GM12892 (cell line): Measurements from ENCODE around the gene PDE8B.

ENCODE experiments used
- POLR2A ChIP-seq: IDR thresholded peaks from 2 replicates; pipeline ENCODE4 v1.6.1; 2011; ENCODE audit warnings: low read depth, low read length, control low read depth
- POLR2AphosphoS5 ChIP-seq: IDR thresholded peaks from 2 replicates; pipeline ENCODE4 v1.6.1; 2011; ENCODE audit warnings: low read depth, low read length, control low read depth
- TAF1 ChIP-seq: IDR thresholded peaks from 2 replicates; pipeline ENCODE4 v1.6.1; 2011; ENCODE audit warnings: low read depth, mild to moderate bottlenecking, control low read depth, low read length, borderline replicate concordance

DNA sequence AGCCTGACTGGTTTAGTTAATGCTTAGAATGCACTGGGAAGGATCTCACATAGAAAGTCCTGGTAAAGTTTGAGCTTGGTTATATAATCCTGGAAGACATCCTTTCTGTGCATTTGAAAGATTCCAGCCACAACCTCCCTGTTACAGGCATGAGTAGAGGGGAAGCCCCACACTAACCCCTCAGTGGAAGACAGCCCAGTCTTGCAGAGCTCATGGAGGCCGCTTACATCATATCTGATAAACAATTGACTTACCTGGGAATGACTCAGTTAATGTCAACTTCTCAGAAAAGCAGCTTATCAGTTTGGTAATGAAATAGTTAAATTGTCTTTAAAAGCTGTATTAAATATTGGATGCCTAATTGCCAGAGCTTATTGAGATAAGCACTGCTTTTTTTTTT lies 28.1 kb upstream of the PDE8B start:
- TF ChIP-seq POLR2AphosphoS5 (no peak), TAF1 (no peak), POLR2A (no peak)
